A673 (cell line): ENCODE measurements around the gene TMEM178B. TPM values are rescaled to one million over a fixed set of nuclear protein-coding genes. Genes with fewer than 3 reads are reported as not detected.

ENCODE experiments used
- BruUV-seq: library from RNA; stranded (reverse); fragments of 400-500 nt; replicated peaks from 2 replicates; lab custom pipeline; 2021; lab: Mats Ljungman, UMichigan
- CTCF ChIA-PET: fragments of 300-600 bp; sonication (Branson Sonifier 250); formaldehyde crosslinking; loops from one replicate; lab custom pipeline; 2022; ENCODE audit warnings: antibody characterized with exemption; lab: Charles Lee
- POLR2A ChIA-PET: fragments of 300-600 bp; sonication (Branson Sonifier 250); formaldehyde crosslinking; loops from one replicate; lab custom pipeline; 2022; ENCODE audit warnings: antibody characterized with exemption; ENCODE audit not compliant: low non-redundant PET; lab: Charles Lee
- DNase-seq: peaks from one replicate; pipeline ENCODE4 v3.0.0-alpha.2; 2015; ENCODE audit warnings: low spot score
- H3K27ac ChIP-seq: fragments of 200-600 bp; sonication (generic); 2 replicates; pipeline ENCODE4 v1.5.1; 2016; ENCODE audit warnings: mixed run types, low read depth, mild to moderate bottlenecking, mixed read lengths, antibody characterized with exemption, low read length; ENCODE audit not compliant: poor library complexity, severe bottlenecking
- H3K27me3 ChIP-seq: fragments of 200-600 bp; sonication (generic); replicated peaks from 2 replicates; pipeline ENCODE4 v1.6.1; 2017; ENCODE audit warnings: mixed run types, low read depth, mild to moderate bottlenecking, mixed read lengths, antibody characterized with exemption, low read length; ENCODE audit not compliant: insufficient read depth, poor library complexity
- H3K36me3 ChIP-seq: fragments of 200-600 bp; sonication (generic); 2 replicates; pipeline ENCODE4 v1.6.1; 2016; ENCODE audit warnings: mixed run types, mild to moderate bottlenecking, mixed read lengths, antibody characterized with exemption, low read length; ENCODE audit not compliant: insufficient read depth, poor library complexity, severe bottlenecking
- H3K4me1 ChIP-seq: fragments of 200-600 bp; sonication (generic); 2 replicates; pipeline ENCODE4 v1.6.1; 2017; ENCODE audit warnings: mixed run types, mild to moderate bottlenecking, mixed read lengths, antibody characterized with exemption, low read length; ENCODE audit not compliant: insufficient read depth, poor library complexity, severe bottlenecking
- H3K4me3 ChIP-seq: fragments of 200-600 bp; sonication (generic); 2 replicates; pipeline ENCODE4 v1.5.1; 2016; ENCODE audit warnings: low read depth, mixed run types, mild to moderate bottlenecking, mixed read lengths, low read length; ENCODE audit not compliant: poor library complexity, severe bottlenecking
- H3K9me3 ChIP-seq: fragments of 200-600 bp; sonication (generic); 2 replicates; pipeline ENCODE4 v1.6.1; 2016; ENCODE audit warnings: mixed run types, low read depth, mild to moderate bottlenecking, mixed read lengths, antibody characterized with exemption, low read length; ENCODE audit not compliant: poor library complexity, severe bottlenecking
- CTCF ChIP-seq: fragments of 300-800, 200-600 bp; sonication (generic); conservative IDR thresholded peaks from 2 replicates; pipeline ENCODE4 v1.5.1; 2017; ENCODE audit warnings: low read depth, mild to moderate bottlenecking, antibody characterized with exemption, low read length, moderate library complexity, mixed read lengths
- EZH2 ChIP-seq: fragments of 200-600 bp; sonication (generic); IDR thresholded peaks from 2 replicates; pipeline ENCODE4 v1.6.1; 2017; ENCODE audit warnings: borderline replicate concordance, low read depth, mild to moderate bottlenecking, mixed read lengths, antibody characterized with exemption, low read length; ENCODE audit not compliant: poor library complexity, severe bottlenecking
- intact Hi-C: fragments of 100-400 bp; cut with micrococcal nuclease; formaldehyde crosslinking; loops from one replicate; pipeline ENCODE4 v1.10.0; 2022; ENCODE audit not compliant: unreplicated experiment
- total RNA-seq: library from RNA; stranded (reverse); gene quantifications from 2 replicates; pipeline ENCODE4 v1.2.3, GENCODE V29; 2021

TMEM178B gene
- total RNA-seq, 1 experiment from 2014 or later: 2.8 TPM

GRCh38 chr7:141349338-141349737, 275.5 kb downstream of the TMEM178B start:
- POLR2A ChIA-PET: no interaction called here
- no peak for DNase-seq
- intact Hi-C loops: no loop called here
- Histone ChIP-seq H3K4me3 (no peak overlapping the region), H3K27me3 (no peaks in the 10 kb centered on the region), H3K27ac (no peak overlapping the region), H3K36me3 (no peaks in the 10 kb centered on the region), H3K4me1 (no peaks in the 10 kb centered on the region), H3K9me3 (no peaks in the 10 kb centered on the region)
- TF ChIP-seq EZH2: no peak
- CTCF ChIA-PET: no interaction called here
- no TSS peak for BruUV-seq

GRCh38 chr7:141349804-141350203, 275.9 kb downstream of the TMEM178B start:
- Histone ChIP-seq H3K27me3 (no peaks in the 10 kb centered on the region), H3K36me3 (no peaks in the 10 kb centered on the region), H3K4me1 (no peaks in the 10 kb centered on the region), H3K27ac (no peak overlapping the region), H3K4me3 (no peak overlapping the region), H3K9me3 (no peaks in the 10 kb centered on the region)
- ChIA-PET POLR2A (no interaction called here), CTCF (no interaction called here)
- DNase-seq: no peak
- TF ChIP-seq EZH2 (no peak), CTCF (no peak)
- intact Hi-C loops: no loop called here
- no TSS peak for BruUV-seq

- intact Hi-C loops: no loop called here
- Histone ChIP-seq H3K4me1 (no peaks in the 10 kb centered on the region), H3K9me3 (no peaks in the 10 kb centered on the region), H3K27me3 (no peaks in the 10 kb centered on the region), H3K36me3 (no peaks in the 10 kb centered on the region), H3K27ac (no peak overlapping the region), H3K4me3 (no peak overlapping the region)
- ChIA-PET POLR2A (no interaction called here), CTCF (no interaction called here)
- TF ChIP-seq EZH2: no peak
- no peak for TF ChIP-seq CTCF
- no TSS peak for BruUV-seq
- DNase-seq: no peak
Observed at GRCh38 chr7:141351175-141351574, 277.3 kb downstream of the TMEM178B start.

GRCh38 chr7:141352955-141353354, 279.1 kb downstream of the TMEM178B start:
- CTCF ChIA-PET: no interaction called here
- intact Hi-C loops: no loop called here
- POLR2A ChIA-PET: no interaction called here

More at GRCh38 chr7:141352955-141353354, 279.1 kb downstream of the TMEM178B start:
- TF ChIP-seq CTCF: no peak
- no peak for TF ChIP-seq EZH2
- Histone ChIP-seq H3K4me1 (no peaks in the 10 kb centered on the region), H3K27me3 (no peaks in the 10 kb centered on the region), H3K4me3 (no peak overlapping the region), H3K27ac (no peak overlapping the region), H3K9me3 (no peaks in the 10 kb centered on the region), H3K36me3 (no peaks in the 10 kb centered on the region)
- no TSS peak for BruUV-seq
- DNase-seq: no peak
